HG02571 (cell line): ENCODE data around the gene ZC3HAV1L.
"Not testable (repeated sequence)": the region's sequence is repeated elsewhere in the genome, so short reads cannot be mapped to it uniquely, and the experiment has no call there.

Experiments used
- ATAC-seq: cut with Tn5 transposase; IDR thresholded peaks from one replicate; pipeline ENCODE4 v1.9.1; 2021; ENCODE audit warnings: mild to moderate bottlenecking, moderate library complexity; ENCODE audit not compliant: unreplicated experiment

Gene ZC3HAV1L

GRCh38 chr7:139023076-139023475 is 12.8 kb downstream of the ZC3HAV1L start:
- no peak for ATAC-seq

- ATAC-seq: no peak
Measured at GRCh38 chr7:139022286-139022685, 13.6 kb downstream of the ZC3HAV1L start.

GRCh38 chr7:139018910-139019309 is 16.9 kb downstream of the ZC3HAV1L start:
- ATAC-seq: no peak

GRCh38 chr7:139016931-139017511 is 18.8 kb downstream of the ZC3HAV1L start:
- ATAC-seq: peak; percentile 74

- ATAC-seq: no peak
Measured at GRCh38 chr7:139011373-139011772, 24.5 kb downstream of the ZC3HAV1L start.

- ATAC-seq: no peak
Measured at GRCh38 chr7:139004321-139005090, 31.3 kb downstream of the ZC3HAV1L start.

- ATAC-seq: no peak
Measured at GRCh38 chr7:138999414-138999813, 36.4 kb downstream of the ZC3HAV1L start.

GRCh38 chr7:138992052-138992531 is 43.8 kb downstream of the ZC3HAV1L start:
- no peak for ATAC-seq

GRCh38 chr7:138987686-138988085 is 48.2 kb downstream of the ZC3HAV1L start:
- no peak for ATAC-seq

GRCh38 chr7:138982204-138982623 is 53.6 kb downstream of the ZC3HAV1L start:
- ATAC-seq: no peak

GRCh38 chr7:138981332-138982203 is 54.3 kb downstream of the ZC3HAV1L start, which contains the start of gene KIAA1549:
Gene KIAA1549 (minus strand): TSS chr7:138981389. CDS start chr7:138981269, 120 bp downstream.
- peak; percentile 73 for ATAC-seq

- peak; percentile 37 for ATAC-seq
Measured at GRCh38 chr7:138980563-138981291, 55.1 kb downstream of the ZC3HAV1L start.

- no peak for ATAC-seq
Measured at GRCh38 chr7:138979988-138980562, 55.8 kb downstream of the ZC3HAV1L start.

GRCh38 chr7:138979226-138979979 is 56.4 kb downstream of the ZC3HAV1L start:
- ATAC-seq: no peak

GRCh38 chr7:138978541-138979184 is 57.2 kb downstream of the ZC3HAV1L start:
- no peak for ATAC-seq

- not testable (repeated sequence) for ATAC-seq
Measured at GRCh38 chr7:138976161-138976560, 59.7 kb downstream of the ZC3HAV1L start.
